GM23338 (cell line): ENCODE measurements around the gene LPAR1. TPM values are rescaled to one million over a fixed set of nuclear protein-coding genes. Genes with fewer than 3 reads are reported as not detected.

Source experiments
- ATAC-seq: fragments of 200-7000 bp; cut with Tn5 transposase; 3 replicates; pipeline ENCODE4 v1.9.1; 2020
- DNase-seq: peaks from one replicate; pipeline ENCODE4 v3.0.0-alpha.2; 2015; ENCODE audit warnings: low spot score
- H2AFZ ChIP-seq: fragments of 200-600 bp; sonication (generic); 2 replicates; pipeline ENCODE4 v1.8.0; 2016; ENCODE audit warnings: antibody characterized with exemption, mild to moderate bottlenecking, moderate library complexity
- H3F3A ChIP-seq: fragments of 200-600 bp; sonication (generic); replicated peaks from 2 replicates; pipeline ENCODE4 v1.8.0; 2017; ENCODE audit warnings: antibody characterized with exemption, mixed run types, low read depth
- H3K27ac ChIP-seq: fragments of 200-600 bp; sonication (generic); 2 replicates; pipeline ENCODE4 v1.6.1; 2016; ENCODE audit warnings: low read depth
- H3K27me3 ChIP-seq: fragments of 200-600 bp; sonication (generic); 2 replicates; pipeline ENCODE4 v1.8.0; 2016; ENCODE audit warnings: mild to moderate bottlenecking, mixed run types, moderate library complexity; ENCODE audit not compliant: insufficient read depth
- H3K36me3 ChIP-seq: fragments of 200-600 bp; sonication (generic); 2 replicates; pipeline ENCODE4 v1.8.0; 2016; ENCODE audit warnings: mild to moderate bottlenecking; ENCODE audit not compliant: insufficient read depth
- H3K4me1 ChIP-seq: fragments of 200-600 bp; sonication (generic); 2 replicates; pipeline ENCODE4 v1.8.0; 2016; ENCODE audit warnings: mild to moderate bottlenecking, moderate library complexity; ENCODE audit not compliant: insufficient read depth
- H3K4me2 ChIP-seq: fragments of 200-600 bp; sonication (generic); 2 replicates; pipeline ENCODE4 v1.7.1; 2017; ENCODE audit warnings: mixed run types
- H3K4me3 ChIP-seq: fragments of 200-600 bp; sonication (generic); 2 replicates; pipeline ENCODE4 v1.6.1; 2016; ENCODE audit warnings: mixed run types
- H3K79me2 ChIP-seq: fragments of 200-600 bp; sonication (generic); replicated peaks from 2 replicates; pipeline ENCODE4 v1.8.0; 2017; ENCODE audit warnings: mild to moderate bottlenecking; ENCODE audit not compliant: insufficient read depth
- H3K9me2 ChIP-seq: fragments of 200-600 bp; sonication (generic); 2 replicates; pipeline ENCODE4 v1.8.0; 2017; ENCODE audit not compliant: insufficient read depth
- H4K20me1 ChIP-seq: fragments of 200-600 bp; sonication (generic); replicated peaks from 2 replicates; pipeline ENCODE4 v1.8.0; 2017; ENCODE audit warnings: mild to moderate bottlenecking; ENCODE audit not compliant: insufficient read depth
- H3K27ac Mint-ChIP-seq: 2 replicates; pipeline ENCODE4 v1.8.0; 2020; ENCODE audit warnings: inconsistent platforms, mild to moderate bottlenecking, moderate library complexity, mixed read lengths
- H3K27me3 Mint-ChIP-seq: 3 replicates; pipeline ENCODE4 v1.8.0; 2022; ENCODE audit warnings: low read depth, mild to moderate bottlenecking, moderate library complexity, mixed read lengths, inconsistent platforms; ENCODE audit not compliant: insufficient read depth, poor library complexity
- H3K36me3 Mint-ChIP-seq: 3 replicates; pipeline ENCODE4 v1.8.0; 2021; ENCODE audit warnings: low read depth, mild to moderate bottlenecking, inconsistent platforms, moderate library complexity, mixed read lengths
- H3K4me1 Mint-ChIP-seq: 3 replicates; pipeline ENCODE4 v1.8.0; 2020; ENCODE audit warnings: mild to moderate bottlenecking, inconsistent platforms, mixed read lengths
- H3K4me3 Mint-ChIP-seq: 3 replicates; pipeline ENCODE4 v1.8.0; 2021; ENCODE audit warnings: moderate library complexity, mild to moderate bottlenecking, inconsistent platforms, mixed read lengths
- H3K9me3 Mint-ChIP-seq: 3 replicates; pipeline ENCODE4 v1.8.0; 2020; ENCODE audit warnings: moderate library complexity, mild to moderate bottlenecking, inconsistent platforms, mixed read lengths
- CREB1 ChIP-seq: fragments of 250-450 bp; sonication (Bioruptor Pico); IDR thresholded peaks from 2 replicates; pipeline ENCODE4 v1.5.0; 2020; ENCODE audit warnings: low read depth, mild to moderate bottlenecking, moderate library complexity
- CTCF ChIP-seq, 2 experiments: fragments of 200-600 bp in 1 of 2; sonication (generic) in 1 of 2; conservative IDR thresholded peaks; 2 replicates each; pipeline versions ENCODE4 v1.5.1 to v1.6.1; 2016 to 2017; ENCODE audit warnings: antibody characterized with exemption in 2 of 2, low read depth in 2 of 2, mild to moderate bottlenecking in 2 of 2, moderate library complexity in 1 of 2
- EZH2 ChIP-seq: fragments of 200-600 bp; sonication (generic); IDR thresholded peaks from one replicate; pipeline ENCODE4 v1.8.0; 2017; ENCODE audit warnings: antibody characterized with exemption, mild to moderate bottlenecking, low read depth; ENCODE audit not compliant: unreplicated experiment
- JUNB ChIP-seq: IDR thresholded peaks from one replicate; pipeline ENCODE4 v1.6.1; 2016; ENCODE audit warnings: antibody characterized with exemption; ENCODE audit not compliant: unreplicated experiment
- NANOG ChIP-seq: IDR thresholded peaks from 2 replicates; pipeline ENCODE4 v1.6.1; 2016; ENCODE audit warnings: antibody characterized with exemption, borderline replicate concordance
- REST ChIP-seq: IDR thresholded peaks from one replicate; pipeline ENCODE4 v1.6.1; 2018; ENCODE audit warnings: antibody characterized with exemption; ENCODE audit not compliant: unreplicated experiment
- STAT1 ChIP-seq: IDR thresholded peaks from one replicate; pipeline ENCODE4 v1.6.1; 2016; ENCODE audit warnings: antibody characterized with exemption; ENCODE audit not compliant: unreplicated experiment
- ZNF114 ChIP-seq: fragments of 250-450 bp; sonication (Bioruptor Pico); IDR thresholded peaks from 2 replicates; pipeline ENCODE4 v1.5.0; 2020; ENCODE audit warnings: mild to moderate bottlenecking, moderate library complexity
- ZNF331 ChIP-seq: fragments of 250-450 bp; sonication (Bioruptor Pico); IDR thresholded peaks from 2 replicates; pipeline ENCODE4 v1.5.0; 2020; ENCODE audit warnings: low read depth, mild to moderate bottlenecking, moderate library complexity
- ZNF462 ChIP-seq: fragments of 250-450 bp; sonication (Bioruptor Pico); IDR thresholded peaks from 2 replicates; pipeline ENCODE4 v1.5.0; 2020; ENCODE audit warnings: mild to moderate bottlenecking, moderate library complexity
- polyA plus RNA-seq: library from polyadenylated mRNA; unstranded; fragments of >200 nt; fragmentation: Nextera tagmentation; extraction: Ambion mirVana; gene quantifications from 2 replicates; pipeline ENCODE4 v1.2.1, GENCODE V29; 2016
- total RNA-seq: library from RNA; depleted of rRNA; stranded (reverse); fragments of >200 nt; shearing (Covaris generic); gene quantifications from 2 replicates; pipeline ENCODE4 v1.2.3, GENCODE V29; 2014

Gene LPAR1
- total and polyA plus RNA-seq, 2 experiments from 2014 or later: 1.0 to 3.8 TPM

GRCh38 chr9:110842169-110842568 lies 196.1 kb downstream of the LPAR1 start:
- ATAC-seq: peak; percentile 66
- H3K4me3 Mint-ChIP-seq: no peak overlapping the region
- Histone ChIP-seq H3K4me1 (no peaks in the 10 kb centered on the region), H3K27ac (no peak overlapping the region), H4K20me1 (no peaks in the 10 kb centered on the region), H3K9me2 (peaks cover 4% of the 10 kb centered on the region; the same call in 1 of the 2 replicates), H3K27me3 (no peaks in the 10 kb centered on the region), H3K4me3 (no peak overlapping the region), H3F3A (no peaks in the 10 kb centered on the region), H3K4me2 (no peak overlapping the region), H3K36me3 (no peaks in the 10 kb centered on the region), H3K79me2 (no peaks in the 10 kb centered on the region), H2AFZ (no peak overlapping the region)
- peak; percentile 46 for DNase-seq
- H3K4me1 Mint-ChIP-seq: no peaks in the 10 kb centered on the region
- no peaks in the 10 kb centered on the region for H3K9me3 Mint-ChIP-seq
- no peaks in the 10 kb centered on the region for H3K27me3 Mint-ChIP-seq
- H3K27ac Mint-ChIP-seq: no peak overlapping the region
- TF ChIP-seq CTCF (conservative IDR thresholded peaks at IDR 0.05; ENCODE audit: low read depth in 2 of 2) (peak; percentile 22 to 71; a peak in 3 of 4 replicates), ZNF331 (no peak)
- no peaks in the 10 kb centered on the region for H3K36me3 Mint-ChIP-seq

- no peak overlapping the region for H3K4me3 ChIP-seq
- Mint-ChIP-seq H3K36me3 (no peaks in the 10 kb centered on the region), H3K4me1 (peaks cover 5% of the 10 kb centered on the region; the same call in 2 of the 3 replicates), H3K27me3 (peaks cover 1% of the 10 kb centered on the region), H3K4me3 (no peak overlapping the region), H3K27ac (no peak overlapping the region), H3K9me3 (no peaks in the 10 kb centered on the region)
- H3K4me1 ChIP-seq: peaks cover 7% of the 10 kb centered on the region; the same call in 1 of the 2 replicates
- H3F3A ChIP-seq: no peaks in the 10 kb centered on the region
- no peaks in the 10 kb centered on the region for H3K36me3 ChIP-seq
- no peak overlapping the region for H2AFZ ChIP-seq
- no peak for DNase-seq
- H3K9me2 ChIP-seq: no peaks in the 10 kb centered on the region; the same call in 1 of the 2 replicates
- H3K27me3 ChIP-seq: no peaks in the 10 kb centered on the region
- no peaks in the 10 kb centered on the region for H3K79me2 ChIP-seq
- no peak overlapping the region for H3K27ac ChIP-seq
- no peaks in the 10 kb centered on the region for H4K20me1 ChIP-seq
- ATAC-seq: no peak
- no peak overlapping the region for H3K4me2 ChIP-seq
- TF ChIP-seq ZNF462 (CRISPR knock-in tag) (no peak), REST (no peak), CREB1 (no peak), NANOG (no peak), ZNF114 (CRISPR knock-in tag) (no peak), STAT1 (no peak), JUNB (no peak), EZH2 (no peak)
Observed at GRCh38 chr9:110837401-110838005, 200.8 kb downstream of the LPAR1 start.
